GM19324 (cell line): ENCODE measurements around the gene DISP2.

Source experiments
- ATAC-seq: cut with Tn5 transposase; IDR thresholded peaks from one replicate; pipeline ENCODE4 v1.9.1; 2021; ENCODE audit warnings: mild to moderate bottlenecking, moderate library complexity; ENCODE audit not compliant: unreplicated experiment, low FRiP score

DISP2 gene

DNA sequence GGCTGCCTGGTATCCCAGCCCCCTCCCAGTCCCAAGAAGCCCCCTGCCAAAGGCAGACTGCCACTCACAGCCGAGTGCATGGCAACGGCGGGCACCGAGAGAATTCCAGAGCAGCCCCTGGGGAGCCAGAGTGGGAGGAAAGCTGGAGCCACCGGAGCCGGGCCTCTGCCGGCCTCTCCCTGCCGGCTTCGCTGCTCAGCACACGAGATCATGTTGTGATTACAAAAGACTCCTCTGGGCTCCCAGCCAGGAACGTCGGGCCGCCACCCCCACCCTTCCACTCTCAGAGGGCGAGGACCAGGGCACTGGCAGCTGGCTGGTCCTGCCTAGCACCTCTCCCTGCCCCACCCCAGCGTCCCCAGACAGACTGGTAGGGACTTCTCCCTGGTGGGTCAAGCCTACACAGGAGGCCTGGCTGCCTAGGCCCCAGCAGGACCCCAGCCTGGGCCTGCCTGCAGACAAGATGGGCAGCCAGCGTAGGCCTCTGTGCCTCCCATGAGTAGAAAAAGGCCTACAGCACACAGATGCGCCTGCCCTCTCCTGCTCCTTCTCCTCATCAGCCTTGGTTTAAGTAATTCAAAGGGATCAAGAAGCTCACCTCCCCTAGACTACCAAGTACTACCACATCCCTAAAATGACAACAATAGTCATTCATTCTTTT, 17.1 kb upstream of the DISP2 start, which contains the start of gene CCDC9B:
Gene CCDC9B (minus strand): TSS at position 200 of the 661 bp plus-strand sequence. CDS start 120 bp downstream, at position 80.
- no peak for ATAC-seq

DNA sequence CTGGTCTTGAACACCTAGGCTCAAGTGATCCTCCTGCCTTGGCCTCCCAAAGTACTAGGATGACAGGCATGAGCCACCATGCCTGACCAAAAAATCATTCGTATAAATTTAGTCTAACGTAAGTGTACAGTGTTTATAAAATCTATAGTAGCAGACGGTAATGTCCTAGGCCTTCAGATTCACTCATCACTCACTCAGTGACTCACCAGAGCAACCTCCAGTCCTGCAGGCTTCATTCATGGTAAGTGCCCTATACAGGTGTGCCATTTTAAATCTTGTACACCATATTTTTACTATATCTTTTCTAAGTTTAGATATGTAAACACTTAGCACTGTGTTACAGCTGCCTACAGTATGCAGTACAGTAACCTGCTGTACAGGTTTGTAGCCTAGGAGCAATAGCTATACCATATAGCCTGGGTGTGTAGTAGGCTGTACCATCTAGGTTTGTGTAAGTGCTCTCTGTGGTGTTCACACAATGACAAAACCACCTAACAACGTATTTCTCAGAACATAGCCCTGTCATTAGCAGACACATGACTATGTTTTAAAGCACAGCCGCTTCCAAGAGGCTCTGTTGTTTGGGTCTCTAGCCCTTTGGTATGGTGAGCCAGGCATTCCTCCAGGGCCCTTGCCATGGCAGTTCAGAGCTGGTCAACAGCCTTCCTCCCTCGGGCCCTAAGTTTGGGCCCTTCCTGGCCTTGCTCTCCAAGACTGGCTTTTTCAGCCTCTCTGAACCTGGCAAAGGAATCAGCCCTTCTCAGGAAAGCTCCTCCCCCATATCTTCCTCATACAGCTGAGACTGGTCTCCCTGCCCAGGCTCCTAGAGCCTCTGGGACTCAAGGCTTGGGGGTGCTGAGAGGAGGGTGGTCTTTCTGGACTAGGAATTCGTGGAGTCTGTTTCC, 15.4 kb upstream of the DISP2 start:
- no peak for ATAC-seq

DNA sequence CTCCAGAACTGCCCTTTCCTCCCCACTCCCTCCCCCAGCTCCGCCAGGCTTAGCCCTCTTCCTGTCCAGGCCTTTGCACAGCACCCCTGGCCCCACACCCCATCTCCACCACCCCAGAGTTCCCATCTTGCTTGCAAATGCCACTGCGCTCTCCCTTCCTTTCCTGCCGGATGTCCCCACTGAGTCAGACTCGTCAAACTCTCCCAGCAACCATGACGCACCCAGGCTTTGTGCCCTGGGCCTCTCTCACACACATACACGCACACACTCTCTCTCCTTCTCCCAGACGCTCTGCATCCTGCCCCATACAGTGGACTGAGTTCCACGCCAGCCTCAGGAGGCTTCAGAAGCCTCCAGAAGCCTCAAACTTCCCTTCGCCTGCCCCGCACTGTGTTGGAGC, 14.5 kb upstream of the DISP2 start:
- ATAC-seq = no peak

DNA sequence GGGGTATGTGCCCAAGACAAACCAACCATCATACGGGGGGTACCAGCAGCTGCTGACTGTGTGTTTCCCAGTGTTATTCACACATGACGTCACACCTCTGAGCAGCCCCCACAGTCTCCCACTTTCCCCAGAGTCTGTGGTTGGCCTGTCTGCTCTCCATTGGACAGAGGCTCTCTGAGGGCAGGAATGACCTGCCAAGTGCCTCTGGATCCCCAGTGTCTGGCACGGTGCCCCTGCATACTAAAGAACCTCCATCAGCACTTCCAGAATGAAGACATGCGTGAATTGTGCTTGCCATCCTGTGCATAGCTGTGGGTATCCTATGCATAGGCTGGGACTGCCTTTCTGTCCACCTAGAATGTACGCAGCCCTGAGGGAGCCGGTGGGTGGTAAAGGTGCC, 13.8 kb upstream of the DISP2 start:
- no peak for ATAC-seq

DNA sequence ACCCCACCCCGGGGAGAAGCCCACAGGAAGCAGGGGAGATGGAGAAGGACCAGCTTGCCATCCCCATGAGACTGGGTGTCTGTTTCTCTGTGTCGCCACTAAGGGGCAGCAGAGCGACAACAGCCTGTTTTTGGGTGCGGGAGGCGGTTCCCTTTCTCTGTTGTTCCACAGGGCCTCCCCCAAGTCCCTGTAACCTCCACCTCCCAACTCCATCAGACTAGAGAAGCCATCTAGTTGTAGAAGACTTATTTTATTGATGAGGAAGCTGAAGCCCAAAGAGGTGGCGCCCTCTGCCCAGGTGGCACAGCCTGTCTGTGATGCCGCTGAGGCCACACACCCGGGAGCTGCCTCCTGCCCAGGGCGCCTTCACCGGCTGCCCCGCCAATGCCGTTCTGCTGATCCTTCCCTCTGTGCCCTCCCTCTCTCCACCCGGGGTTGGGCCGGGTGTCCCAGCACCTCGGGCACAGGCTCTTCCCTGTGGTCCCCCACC, 13.3 kb upstream of the DISP2 start:
- ATAC-seq = no peak

DNA sequence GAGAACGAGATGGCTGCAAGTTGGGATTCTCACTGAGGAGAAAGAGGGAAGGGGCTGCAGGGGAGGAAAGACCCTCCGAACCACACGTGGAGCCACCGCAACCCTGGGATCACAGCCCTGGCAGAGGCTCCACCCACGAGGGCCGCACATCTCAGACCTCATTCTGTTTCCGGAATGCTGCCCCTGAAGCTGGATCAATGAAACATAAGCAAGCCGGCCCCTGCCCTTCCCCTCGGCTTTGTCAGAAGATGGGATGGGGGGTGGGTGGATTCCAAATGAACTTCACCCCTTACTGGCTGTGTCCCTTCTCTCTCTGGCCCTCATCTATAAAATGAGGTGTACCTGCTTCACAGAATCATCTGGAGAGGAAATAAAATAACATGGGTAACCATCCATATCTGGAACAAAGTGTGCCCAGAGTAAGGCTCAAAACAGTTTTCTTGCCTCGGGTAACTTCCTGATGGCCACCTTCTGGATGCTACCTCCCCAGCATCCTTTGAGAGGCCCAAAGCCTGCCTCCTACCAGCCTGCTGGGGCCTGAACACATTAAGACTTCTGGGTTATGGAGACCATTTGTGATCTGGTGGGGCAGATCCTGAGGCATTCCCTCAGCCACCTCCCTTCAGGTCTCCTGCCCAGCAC, 12.7 kb upstream of the DISP2 start:
- no peak for ATAC-seq

DNA sequence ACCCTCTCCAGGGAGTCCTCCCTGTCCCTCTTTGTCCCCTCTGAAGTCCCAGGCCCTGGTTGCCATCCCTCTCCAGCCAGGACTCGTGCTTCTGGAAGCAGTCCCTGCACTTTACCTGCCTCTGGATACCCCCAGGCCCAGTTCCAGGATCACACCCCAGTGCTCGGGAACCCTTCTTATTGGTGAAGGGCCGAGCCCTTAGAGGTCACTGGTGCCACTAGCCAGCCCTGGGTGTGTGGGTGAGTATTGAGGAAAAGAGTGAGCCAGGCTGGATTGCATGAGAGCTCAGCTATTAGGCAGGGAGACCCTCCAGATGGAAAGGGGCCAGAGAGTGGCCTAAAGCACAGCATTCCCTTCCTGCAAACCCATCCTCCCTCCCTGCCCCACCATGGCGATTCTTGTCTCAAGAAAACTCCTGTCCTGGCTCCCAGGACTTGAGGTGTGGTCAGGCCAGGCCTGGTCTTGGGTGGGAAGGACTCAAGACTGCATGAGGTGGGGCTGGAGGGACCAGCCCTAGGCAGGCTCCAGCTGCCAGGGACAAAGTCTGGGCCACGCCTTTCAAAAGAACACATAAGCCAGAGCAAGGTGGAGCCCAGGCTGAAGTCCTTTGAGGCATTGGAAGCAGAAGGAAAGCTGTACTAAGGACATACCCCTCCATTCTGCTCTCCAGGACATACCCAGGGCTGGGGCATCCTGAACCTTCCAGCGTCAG, 12.0 kb upstream of the DISP2 start:
- no peak for ATAC-seq

DNA sequence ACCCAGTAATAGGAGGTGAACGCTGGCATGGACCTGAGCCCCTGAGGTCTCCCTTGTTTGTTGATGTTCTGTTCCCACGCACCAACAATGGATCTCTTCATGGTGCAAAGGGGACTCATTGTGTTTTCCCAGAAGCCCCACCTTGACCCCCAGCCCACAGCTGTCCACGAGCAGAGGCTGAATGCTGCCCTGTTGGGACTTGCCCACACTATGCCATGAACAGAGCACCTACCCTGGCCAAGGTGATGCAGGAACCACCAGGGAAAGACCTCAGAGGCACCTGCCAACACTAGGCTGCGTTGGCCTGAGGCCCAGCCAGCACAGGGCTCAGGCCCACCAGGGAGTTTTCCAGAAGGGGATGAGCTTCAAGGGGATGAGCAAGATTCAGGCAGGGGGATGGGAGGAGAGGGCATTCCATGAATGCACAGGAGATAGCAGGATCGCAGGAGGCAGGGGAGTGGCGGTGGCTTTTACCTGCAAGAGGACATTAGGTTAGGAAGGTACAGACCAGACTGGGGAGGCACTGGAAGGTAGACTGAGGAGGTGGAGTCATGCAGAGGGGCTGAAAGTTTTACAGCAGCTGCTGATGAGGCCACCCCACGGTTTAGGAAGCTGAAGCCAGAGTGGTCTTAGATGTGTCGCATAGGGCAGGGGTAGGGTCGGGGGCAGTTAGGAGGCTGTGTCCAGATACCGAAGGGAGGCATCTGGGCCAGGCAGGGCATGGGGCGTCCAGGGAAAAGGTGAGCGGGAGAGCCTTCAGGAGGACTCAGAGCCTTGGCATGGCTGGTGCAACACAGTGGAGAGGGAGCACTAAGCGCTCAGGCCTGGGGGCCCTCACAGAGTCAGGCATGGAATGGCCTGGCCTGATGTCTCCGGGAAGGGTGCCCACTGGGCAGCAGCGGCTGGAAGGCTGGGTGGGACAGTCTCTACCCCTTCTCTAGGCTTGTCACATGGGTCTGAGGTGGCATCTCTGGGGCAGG, 11.2 kb upstream of the DISP2 start:
- no peak for ATAC-seq

DNA sequence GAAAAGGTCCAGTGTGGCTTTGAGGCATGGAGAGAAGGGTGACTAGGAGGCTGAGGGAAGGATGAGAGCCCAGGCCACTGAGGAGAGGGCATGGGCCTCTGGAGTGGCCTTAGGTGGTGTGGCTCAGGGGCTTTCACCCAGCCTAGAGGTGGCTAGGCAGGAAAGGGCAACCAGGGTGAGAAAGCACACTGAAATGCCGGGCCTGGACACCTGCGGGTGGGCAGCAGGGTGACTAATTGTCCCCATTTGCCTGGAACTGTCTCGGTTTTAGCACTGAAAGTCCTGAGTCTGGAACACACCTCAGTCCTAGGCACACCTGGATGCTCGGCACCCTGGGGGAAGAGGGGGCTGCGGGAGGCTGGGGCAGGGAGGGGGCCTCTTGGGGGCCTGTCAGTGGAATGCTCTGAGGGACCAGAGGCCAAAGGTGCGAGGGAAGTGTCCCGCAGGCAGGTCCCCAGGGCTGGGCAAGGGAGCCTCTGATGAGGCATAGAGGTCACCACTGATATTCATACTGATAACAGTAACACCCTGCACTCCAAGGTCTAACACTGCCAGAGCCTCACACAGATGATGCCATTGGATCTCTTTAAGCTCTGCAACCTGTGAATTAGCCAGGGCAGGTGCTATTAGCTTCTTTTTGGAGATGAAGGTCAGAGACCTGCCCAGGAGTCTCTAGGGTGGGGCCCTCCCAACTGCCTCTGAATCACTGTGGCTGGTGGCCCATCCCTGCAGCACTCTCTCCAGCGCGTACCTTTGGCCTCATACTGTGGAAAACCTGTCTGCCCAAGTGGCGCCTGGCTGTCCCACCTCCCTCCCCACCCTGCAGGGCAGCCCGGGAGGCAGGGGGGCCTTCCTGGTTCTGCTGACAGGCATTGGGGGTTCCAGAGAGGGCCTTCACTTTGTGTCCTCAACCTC, 10.2 kb upstream of the DISP2 start:
- no peak for ATAC-seq

DNA sequence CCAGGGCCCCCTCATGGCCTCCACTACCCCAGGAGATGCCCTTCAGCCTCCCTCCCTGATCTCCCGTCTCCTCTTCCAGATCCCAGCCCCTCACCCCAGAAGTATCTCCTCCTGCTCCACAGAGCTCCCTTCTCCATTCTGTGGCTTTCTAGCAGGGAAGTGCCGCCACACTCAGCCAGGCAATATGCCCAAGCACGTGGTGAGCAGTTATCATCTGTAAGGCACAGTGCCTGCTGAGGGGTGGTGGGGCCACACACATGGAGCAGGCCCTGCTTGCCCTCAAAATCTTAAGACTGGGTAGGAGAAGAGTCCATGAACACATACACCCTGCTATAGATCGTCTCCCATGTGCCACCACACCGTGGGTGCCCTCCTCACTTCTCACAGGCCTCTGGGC, 9.5 kb upstream of the DISP2 start:
- no peak for ATAC-seq

DNA sequence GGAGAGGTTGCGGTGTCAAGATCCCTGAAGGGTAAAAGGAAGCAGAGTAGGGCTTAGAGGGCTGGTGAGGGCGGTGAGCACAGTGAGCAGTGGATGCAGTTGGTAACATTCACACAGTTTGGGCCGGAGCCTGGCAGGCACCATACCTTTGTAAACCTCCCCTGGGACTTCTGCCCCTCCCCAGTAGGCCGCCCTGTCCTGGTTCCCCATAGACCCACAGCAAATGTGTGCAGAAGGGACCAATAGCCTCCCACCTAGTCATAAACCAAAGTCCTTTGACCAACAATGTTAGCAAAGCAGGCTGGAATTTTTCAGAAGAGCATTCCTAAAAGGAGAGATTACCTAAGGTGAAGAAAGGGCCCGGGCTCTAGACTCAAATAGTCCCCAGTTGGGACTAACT, 8.9 kb upstream of the DISP2 start:
- no peak for ATAC-seq

DNA sequence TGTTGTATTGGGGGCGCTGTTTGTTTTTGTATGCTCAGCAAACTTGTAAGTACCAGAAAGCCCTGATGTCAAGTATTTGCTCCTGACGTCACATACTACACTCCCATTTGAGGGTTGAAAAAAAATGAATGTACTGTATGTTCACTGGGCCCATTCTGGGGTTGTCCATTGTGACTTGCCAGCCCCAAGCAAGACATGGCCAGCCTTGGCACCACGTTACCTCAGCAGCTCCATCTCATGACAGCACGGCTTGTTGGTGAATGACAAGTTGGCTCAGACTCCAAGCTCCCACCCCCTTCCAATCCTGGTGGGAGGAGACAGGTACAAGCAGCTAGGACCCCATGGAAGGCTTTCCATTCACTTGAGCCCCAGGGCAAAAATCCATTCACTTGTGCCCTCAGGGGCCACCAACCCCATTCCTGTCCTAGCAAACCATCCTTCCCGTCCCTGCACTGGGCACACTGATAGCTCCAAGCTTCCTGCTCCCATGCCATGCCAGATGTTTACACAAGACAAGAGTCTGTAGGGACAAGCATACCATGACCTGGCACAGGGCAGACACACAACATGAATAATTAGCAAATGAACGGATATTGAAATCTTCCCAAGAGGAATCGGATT, 5.6 kb upstream of the DISP2 start:
- ATAC-seq = no peak

DNA sequence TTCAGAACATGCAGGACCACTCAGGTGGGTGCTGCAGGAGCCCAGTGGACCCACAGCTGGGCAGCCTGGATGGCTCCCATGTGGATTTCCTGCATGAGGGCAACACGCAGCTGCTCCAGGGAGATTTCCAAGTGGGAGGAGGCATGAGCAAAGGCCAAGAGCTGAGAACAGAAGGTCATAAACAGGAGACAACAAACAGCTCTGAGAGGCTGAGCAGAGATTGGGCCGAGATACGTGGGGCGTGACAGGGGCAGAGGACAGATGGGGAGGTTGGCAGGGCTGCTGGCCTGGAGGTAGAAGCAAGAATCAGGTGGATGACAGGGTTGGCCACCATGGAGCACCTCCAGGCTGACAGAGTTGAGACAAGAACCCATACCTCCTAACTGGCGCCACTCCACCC, 4.3 kb upstream of the DISP2 start:
- ATAC-seq = no peak

DNA sequence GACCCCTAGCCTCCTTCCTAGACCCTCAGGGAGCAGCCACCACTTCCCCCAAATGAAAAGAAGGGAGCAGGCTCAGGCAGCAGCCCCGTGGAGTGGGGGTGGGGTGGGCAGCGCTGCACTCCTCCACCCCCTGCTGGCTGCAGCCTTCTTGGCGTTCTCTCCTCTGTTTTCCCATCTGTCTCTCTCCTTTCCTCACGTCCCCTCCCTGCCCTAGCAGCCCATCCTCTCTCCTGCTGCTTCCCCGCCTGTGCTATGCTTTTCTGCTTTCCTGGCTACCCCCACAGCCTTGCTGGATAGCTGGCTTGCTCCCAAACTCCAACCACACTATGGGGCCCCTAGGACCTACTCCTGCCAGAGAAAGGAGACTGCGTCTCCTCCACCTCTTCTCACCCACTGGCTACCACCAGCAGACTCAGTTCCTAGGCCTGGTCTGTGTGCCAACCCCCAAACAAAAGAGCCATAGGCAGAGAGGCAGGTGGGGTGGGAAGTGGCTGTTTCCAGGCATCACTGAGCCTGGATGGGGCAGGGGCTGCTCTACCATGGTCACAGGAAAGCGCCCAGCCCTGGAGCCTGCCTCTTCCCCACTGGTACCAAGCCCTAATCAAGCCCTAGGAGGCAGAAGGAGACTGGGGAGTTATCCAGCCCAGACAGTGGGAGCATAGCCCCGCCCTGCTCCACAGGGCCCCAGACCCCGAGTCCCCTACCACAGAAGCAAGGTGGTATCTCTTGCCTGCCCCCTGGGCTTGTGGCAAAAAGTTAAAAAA, 3.4 kb upstream of the DISP2 start:
- ATAC-seq = no peak

DNA sequence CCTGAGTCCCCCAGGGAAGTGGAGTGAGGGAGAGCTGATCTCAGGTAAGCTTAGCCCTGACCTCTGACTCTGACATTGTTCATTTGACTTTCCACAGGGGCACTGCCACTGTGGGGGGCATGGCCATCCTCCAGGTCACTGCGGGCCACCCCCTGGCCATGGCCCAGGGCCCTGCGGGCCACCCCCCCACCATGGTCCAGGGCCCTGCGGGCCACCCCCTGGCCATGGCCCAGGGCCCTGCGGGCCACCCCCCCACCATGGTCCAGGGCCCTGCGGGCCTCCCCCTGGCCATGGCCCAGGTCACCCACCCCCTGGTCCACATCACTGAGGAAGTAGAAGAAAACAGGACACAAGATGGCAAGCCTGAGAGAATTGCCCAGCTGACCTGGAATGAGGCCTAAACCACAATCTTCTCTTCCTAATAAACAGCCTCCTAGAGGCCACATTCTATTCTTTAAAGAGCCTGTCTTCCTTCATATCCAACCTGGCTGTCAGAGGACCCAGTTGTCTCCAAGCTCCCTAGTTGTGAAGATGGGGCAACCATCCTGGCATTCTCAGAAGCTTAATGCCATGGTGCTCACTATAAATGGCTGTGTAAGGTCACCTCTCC, 1.9 kb upstream of the DISP2 start:
- no peak for ATAC-seq

DNA sequence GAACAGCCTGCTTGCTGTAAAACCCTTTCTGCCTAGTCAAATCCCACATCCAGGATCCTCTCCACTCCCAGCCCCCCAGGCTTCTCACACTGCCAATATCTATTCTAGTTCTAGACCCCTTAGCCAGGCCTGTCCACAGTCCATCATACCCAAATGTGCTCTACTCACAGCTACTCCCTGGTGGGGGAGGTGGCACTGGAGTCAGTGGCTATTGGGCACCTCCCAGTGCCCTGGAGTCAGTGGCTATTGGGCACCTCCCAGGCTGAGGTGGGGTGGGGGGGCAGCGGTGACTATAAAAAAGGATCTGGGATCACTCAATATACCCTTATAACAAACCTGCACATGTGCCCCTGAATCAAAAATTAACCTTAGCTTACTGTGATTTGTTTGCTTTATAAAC, 773 bp upstream of the DISP2 start:
- ATAC-seq = no peak
